ENCODE measurements around the gene PPP1R13B.

DNA sequence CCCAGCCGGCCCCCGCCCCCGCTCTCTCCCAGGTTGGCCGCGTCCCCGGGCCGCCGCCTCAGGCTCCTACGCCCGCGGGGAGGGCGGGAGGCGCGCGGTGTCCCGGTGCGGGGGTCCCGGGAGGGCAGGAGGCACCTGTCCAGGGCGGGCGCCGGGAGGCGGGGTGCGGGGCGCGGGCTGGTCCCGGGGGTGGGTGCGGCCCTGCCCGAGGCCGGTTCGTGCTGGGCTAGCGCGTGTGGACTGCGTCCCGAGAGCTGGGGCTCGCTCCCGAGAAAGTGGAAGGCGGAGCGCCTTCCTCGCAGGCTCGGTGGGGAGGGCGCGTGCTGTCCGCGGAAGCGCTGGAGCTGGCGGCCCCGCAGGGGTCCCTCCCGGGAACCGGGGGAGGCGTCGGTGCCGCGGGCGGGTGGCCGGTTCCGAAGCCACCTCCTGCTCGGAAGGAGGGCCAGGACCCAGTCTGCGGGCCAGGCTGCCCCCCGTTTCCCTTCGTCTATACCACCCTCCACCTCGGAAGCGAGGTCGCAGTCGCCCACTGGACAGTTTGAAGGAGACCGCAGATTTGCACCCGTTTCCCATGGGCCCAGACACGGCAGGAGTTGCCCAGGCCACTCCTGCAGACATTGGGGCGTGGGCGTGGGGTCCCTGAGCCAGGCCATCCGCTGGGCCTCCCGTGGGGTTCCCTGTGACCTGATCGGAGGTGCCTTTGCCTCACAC lies 131.1 kb downstream of the PPP1R13B start:
- TF ChIP-seq GATA2 (IDR thresholded peaks at IDR 0.05; ENCODE audit: low read depth, low read length) (no peak), GATA3 (IDR thresholded peaks at IDR 0.05; ENCODE audit: low read depth, low read length) (no peak)

Measured in SH-SY5Y (cell line).